ENCODE measurements around the gene TBCEL.

The TBCEL gene

GRCh38 chr11:121035780-121036179 lies 11.9 kb downstream of the TBCEL start:
- Histone ChIP-seq H3F3A (ENCODE audit: insufficient read depth, low read length) (peaks cover 5% of the 10 kb centered on the region; the same call in 1 of the 2 replicates), H3K9ac (ENCODE audit: low read length) (no peak overlapping the region), H3K4me2 (ENCODE audit: low read depth, low read length) (peak overlapping the region; percentile 62), H3K27me3 (replicated peaks; ENCODE audit: insufficient read depth, low read length) (no peaks in the 10 kb centered on the region), H3K9me3 (replicated peaks; ENCODE audit: insufficient read depth, low read length) (no peaks in the 10 kb centered on the region), H3K79me2 (ENCODE audit: low read length) (peaks cover 13% of the 10 kb centered on the region; the same call in 1 of the 2 replicates), H4K20me1 (ENCODE audit: insufficient read depth, low read length) (no peaks in the 10 kb centered on the region), H3K9me2 (replicated peaks; ENCODE audit: insufficient read depth, low read length) (no peaks in the 10 kb centered on the region), H3K36me3 (replicated peaks; ENCODE audit: insufficient read depth, low read length) (no peaks in the 10 kb centered on the region), H2AFZ (ENCODE audit: low read length) (no peak overlapping the region), H3K27ac (ENCODE audit: low read length) (peak overlapping the region; percentile 10; the same call in 1 of the 2 replicates), H3K4me3 (ENCODE audit: low read length) (peak overlapping the region; percentile 11; the same call in 1 of the 2 replicates), H3K4me1 (ENCODE audit: low read length) (peaks cover 47% of the 10 kb centered on the region)
- DNase-seq = peak; percentile 64
- TF ChIP-seq EZH2phosphoT487 (IDR thresholded peaks at IDR 0.05; ENCODE audit: low read length) = no peak
- no peak for TF ChIP-seq EZH2 (optimal IDR thresholded peaks at IDR 0.05; ENCODE audit: low read depth, low read length)
- TF ChIP-seq CTCF (IDR thresholded peaks at IDR 0.05; ENCODE audit: low read length) = no peak

- Histone ChIP-seq H3K4me1 (ENCODE audit: low read length) (peaks cover 47% of the 10 kb centered on the region), H3K9ac (ENCODE audit: low read length) (no peak overlapping the region), H2AFZ (ENCODE audit: low read length) (no peak overlapping the region), H3K9me2 (replicated peaks; ENCODE audit: insufficient read depth, low read length) (no peaks in the 10 kb centered on the region), H3K79me2 (ENCODE audit: low read length) (peaks cover 21% of the 10 kb centered on the region; the same call in 1 of the 2 replicates), H3K36me3 (replicated peaks; ENCODE audit: insufficient read depth, low read length) (no peaks in the 10 kb centered on the region), H4K20me1 (ENCODE audit: insufficient read depth, low read length) (no peaks in the 10 kb centered on the region), H3K4me2 (ENCODE audit: low read depth, low read length) (no peak overlapping the region), H3K9me3 (replicated peaks; ENCODE audit: insufficient read depth, low read length) (no peaks in the 10 kb centered on the region), H3F3A (ENCODE audit: insufficient read depth, low read length) (peaks cover 5% of the 10 kb centered on the region; the same call in 1 of the 2 replicates), H3K4me3 (ENCODE audit: low read length) (no peak overlapping the region), H3K27ac (ENCODE audit: low read length) (no peak overlapping the region), H3K27me3 (replicated peaks; ENCODE audit: insufficient read depth, low read length) (no peaks in the 10 kb centered on the region)
- no peak for DNase-seq
- no peak for TF ChIP-seq EZH2phosphoT487 (IDR thresholded peaks at IDR 0.05; ENCODE audit: low read length)
- no peak for TF ChIP-seq EZH2 (optimal IDR thresholded peaks at IDR 0.05; ENCODE audit: low read depth, low read length)
- TF ChIP-seq CTCF (IDR thresholded peaks at IDR 0.05; ENCODE audit: low read length) = no peak
Measured at GRCh38 chr11:121037016-121037415, 13.1 kb downstream of the TBCEL start.

- peaks cover 21% of the 10 kb centered on the region; the same call in 1 of the 2 replicates for H3K79me2 ChIP-seq (ENCODE audit: low read length)
- no peak for DNase-seq
Measured at GRCh38 chr11:121038648-121039409, 14.9 kb downstream of the TBCEL start.

More at GRCh38 chr11:121038648-121039409, 14.9 kb downstream of the TBCEL start:
- Histone ChIP-seq H3K9ac (ENCODE audit: low read length) (no peak overlapping the region), H2AFZ (ENCODE audit: low read length) (no peak overlapping the region), H3K36me3 (replicated peaks; ENCODE audit: insufficient read depth, low read length) (no peaks in the 10 kb centered on the region), H3K4me1 (ENCODE audit: low read length) (peaks cover 47% of the 10 kb centered on the region), H3F3A (ENCODE audit: insufficient read depth, low read length) (peaks cover 5% of the 10 kb centered on the region; the same call in 1 of the 2 replicates), H3K9me3 (replicated peaks; ENCODE audit: insufficient read depth, low read length) (no peaks in the 10 kb centered on the region), H3K4me2 (ENCODE audit: low read depth, low read length) (no peak overlapping the region), H3K9me2 (replicated peaks; ENCODE audit: insufficient read depth, low read length) (no peaks in the 10 kb centered on the region), H3K27ac (ENCODE audit: low read length) (no peak overlapping the region), H3K4me3 (ENCODE audit: low read length) (no peak overlapping the region), H4K20me1 (ENCODE audit: insufficient read depth, low read length) (no peaks in the 10 kb centered on the region), H3K27me3 (replicated peaks; ENCODE audit: insufficient read depth, low read length) (no peaks in the 10 kb centered on the region)
- no peak for TF ChIP-seq EZH2phosphoT487 (IDR thresholded peaks at IDR 0.05; ENCODE audit: low read length)
- TF ChIP-seq EZH2 (optimal IDR thresholded peaks at IDR 0.05; ENCODE audit: low read depth, low read length) = no peak
